VCaP (cell line): ENCODE measurements around the gene PREX1.

Source experiments
- H3K27ac ChIP-seq: fragments of 450-650 bp; 2 replicates; pipeline ENCODE4 v1.5.1; 2017
- CTCF ChIP-seq: fragments of 450-650 bp; conservative IDR thresholded peaks from 2 replicates; pipeline ENCODE4 v1.5.1; 2017; ENCODE audit warnings: mild to moderate bottlenecking, moderate library complexity

The PREX1 gene

GRCh38 chr20:48738094-48738398, 89.8 kb downstream of the PREX1 start:
- TF ChIP-seq CTCF: no peak
- H3K27ac ChIP-seq: no peak overlapping the region

- no peak overlapping the region for H3K27ac ChIP-seq
- TF ChIP-seq CTCF: no peak
Measured at GRCh38 chr20:48737434-48738093, 90.2 kb downstream of the PREX1 start.

- TF ChIP-seq CTCF: no peak
- no peak overlapping the region for H3K27ac ChIP-seq
Measured at GRCh38 chr20:48736636-48737035, 91.2 kb downstream of the PREX1 start.

- TF ChIP-seq CTCF: no peak
- H3K27ac ChIP-seq: no peak overlapping the region
Measured at GRCh38 chr20:48736231-48736630, 91.6 kb downstream of the PREX1 start.

- H3K27ac ChIP-seq: no peak overlapping the region
- no peak for TF ChIP-seq CTCF
Measured at GRCh38 chr20:48735112-48735511, 92.7 kb downstream of the PREX1 start.

GRCh38 chr20:48734104-48734749, 93.6 kb downstream of the PREX1 start:
- TF ChIP-seq CTCF: no peak
- no peak overlapping the region for H3K27ac ChIP-seq

- H3K27ac ChIP-seq: no peak overlapping the region
- TF ChIP-seq CTCF: no peak
Measured at GRCh38 chr20:48733296-48733790, 94.5 kb downstream of the PREX1 start.
